ENCODE results near the gene TACR3. TPM values are rescaled to one million over a fixed set of nuclear protein-coding genes. Genes with fewer than 3 reads are reported as not detected.
"Not testable (repeated sequence)": the region's sequence is repeated elsewhere in the genome, so short reads cannot be mapped to it uniquely, and the experiment has no call there.

The TACR3 gene
- total RNA-seq, 2 experiments from 2014 or later, result not detected

- no peaks in the 10 kb centered on the region for H3K4me1 ChIP-seq (ENCODE audit: insufficient read depth, low read length, poor library complexity, severe bottlenecking)
- no peaks in the 10 kb centered on the region for H4K20me1 ChIP-seq (ENCODE audit: insufficient read depth, low read length)
- H2AFZ ChIP-seq (ENCODE audit: low read length), result no peak overlapping the region
- ChIA-PET CTCF (ENCODE audit: unreplicated experiment) (no interaction called here), POLR2A (no interaction called here)
- no peaks in the 10 kb centered on the region for H3K9me3 ChIP-seq (ENCODE audit: low read length)
- no peak overlapping the region for H3K27ac ChIP-seq (ENCODE audit: low read depth, low read length, poor library complexity, severe bottlenecking)
- H3K4me2 ChIP-seq (ENCODE audit: low read length), result no peak overlapping the region
- no peak for DNase-seq (ENCODE audit: low spot score)
- no peaks in the 10 kb centered on the region for H3K79me2 ChIP-seq (ENCODE audit: insufficient read depth, low read depth, low read length)
- TF ChIP-seq EZH2phosphoT487 (IDR thresholded peaks at IDR 0.05; ENCODE audit: borderline replicate concordance, low read depth, low read length), result no peak
- TF ChIP-seq CTCF (conservative IDR thresholded peaks at IDR 0.05; ENCODE audit: low read length), result no peak
- no peaks in the 10 kb centered on the region for H3K36me3 ChIP-seq (ENCODE audit: insufficient read depth, low read length)
- no TSS peak for BruUV-seq (replicated peaks)
- no peaks in the 10 kb centered on the region for H3K9me2 ChIP-seq (ENCODE audit: insufficient read depth, low read length)
- H3K4me3 ChIP-seq (ENCODE audit: low read depth, low read length, poor library complexity, severe bottlenecking), result no peak overlapping the region
- intact Hi-C loops (cut with micrococcal nuclease; ENCODE audit: unreplicated experiment), result no loop called here
These were observed 27.2 kb downstream of the TACR3 start for GRCh38 chr4:103692615-103693014.

GRCh38 chr4:103673983-103674382 is 45.8 kb downstream of the TACR3 start:
- no peaks in the 10 kb centered on the region for H3K4me1 ChIP-seq (ENCODE audit: insufficient read depth, low read length, poor library complexity, severe bottlenecking)
- no peaks in the 10 kb centered on the region for H3K79me2 ChIP-seq (ENCODE audit: insufficient read depth, low read depth, low read length)
- H3K27ac ChIP-seq (ENCODE audit: low read depth, low read length, poor library complexity, severe bottlenecking), result no peak overlapping the region
- TF ChIP-seq EZH2phosphoT487 (IDR thresholded peaks at IDR 0.05; ENCODE audit: borderline replicate concordance, low read depth, low read length) (no peak), CTCF (conservative IDR thresholded peaks at IDR 0.05; ENCODE audit: low read length) (no peak)
- no peak for DNase-seq (ENCODE audit: low spot score)
- CTCF ChIA-PET (ENCODE audit: unreplicated experiment), result no interaction called here
- H3K4me2 ChIP-seq (ENCODE audit: low read length), result no peak overlapping the region
- no peaks in the 10 kb centered on the region for H3K36me3 ChIP-seq (ENCODE audit: insufficient read depth, low read length)
- POLR2A ChIA-PET, result interaction anchor here (0.6 kb wide), 1 partner anchor 88 kb away, joined by 3 read pairs; no protein-coding TSS in a partner anchor
- BruUV-seq (replicated peaks), result no TSS peak
- no peak overlapping the region for H3K4me3 ChIP-seq (ENCODE audit: low read depth, low read length, poor library complexity, severe bottlenecking)
- no peaks in the 10 kb centered on the region for H3K9me2 ChIP-seq (ENCODE audit: insufficient read depth, low read length)
- no peaks in the 10 kb centered on the region for H3K9me3 ChIP-seq (ENCODE audit: low read length)
- H2AFZ ChIP-seq (ENCODE audit: low read length), result no peak overlapping the region
- intact Hi-C loops (cut with micrococcal nuclease; ENCODE audit: unreplicated experiment), result no loop called here
- H4K20me1 ChIP-seq (ENCODE audit: insufficient read depth, low read length), result no peaks in the 10 kb centered on the region

- CTCF ChIA-PET (ENCODE audit: unreplicated experiment); H3K4me1 ChIP-seq (ENCODE audit: insufficient read depth, low read length, poor library complexity, severe bottlenecking); intact Hi-C loops (cut with micrococcal nuclease; ENCODE audit: unreplicated experiment); H3K4me2 ChIP-seq (ENCODE audit: low read length); H3K27ac ChIP-seq (ENCODE audit: low read depth, low read length, poor library complexity, severe bottlenecking); BruUV-seq (replicated peaks); H4K20me1 ChIP-seq (ENCODE audit: insufficient read depth, low read length); H3K36me3 ChIP-seq (ENCODE audit: insufficient read depth, low read length); H3K9me3 ChIP-seq (ENCODE audit: low read length); H3K79me2 ChIP-seq (ENCODE audit: insufficient read depth, low read depth, low read length); DNase-seq (ENCODE audit: low spot score); H3K9me2 ChIP-seq (ENCODE audit: insufficient read depth, low read length); H2AFZ ChIP-seq (ENCODE audit: low read length); POLR2A ChIA-PET; H3K4me3 ChIP-seq (ENCODE audit: low read depth, low read length, poor library complexity, severe bottlenecking): not testable (repeated sequence)
These were observed 53.0 kb downstream of the TACR3 start for GRCh38 chr4:103666764-103667163.
